PC-3 (cell line): ENCODE results near the gene STPG4. TPM values are rescaled to one million over a fixed set of nuclear protein-coding genes. Genes with fewer than 3 reads are reported as not detected.

Experiments
- ATAC-seq: fragments of 200-7000 bp; cut with Tn5 transposase; 2 replicates; pipeline ENCODE4 v1.9.1; 2020; ENCODE audit warnings: mild to moderate bottlenecking, moderate library complexity
- BruUV-seq: library from RNA; stranded (reverse); fragments of 400-500 nt; replicated peaks from 2 replicates; lab custom pipeline; 2021; lab: Mats Ljungman, UMichigan
- CTCF ChIA-PET: fragments of 300-600 bp; sonication (Branson Sonifier 250); formaldehyde crosslinking; loops from one replicate; lab custom pipeline; 2022; ENCODE audit warnings: antibody characterized with exemption; lab: Charles Lee
- POLR2A ChIA-PET: fragments of 300-600 bp; sonication (Branson Sonifier 250); formaldehyde crosslinking; loops from one replicate; lab custom pipeline; 2022; ENCODE audit warnings: antibody characterized with exemption; ENCODE audit not compliant: unreplicated experiment; lab: Charles Lee
- DNase-seq: peaks from one replicate; pipeline ENCODE4 v3.0.0-alpha.2; 2015
- H2AFZ ChIP-seq: fragments of 300-600 bp; sonication (generic); 2 replicates; pipeline ENCODE4 v1.6.0; 2016; ENCODE audit warnings: antibody characterized with exemption, low read length
- H3F3A ChIP-seq: fragments of 300-600 bp; sonication (generic); one replicate; pipeline ENCODE4 v1.6.0; 2017; ENCODE audit warnings: antibody characterized with exemption, low read length, control low read depth, mild to moderate bottlenecking; ENCODE audit not compliant: unreplicated experiment
- H3K27ac ChIP-seq: fragments of 300-600 bp; sonication (generic); 2 replicates; pipeline ENCODE4 v1.5.1; 2016; ENCODE audit warnings: mild to moderate bottlenecking, low read length
- H3K27me3 ChIP-seq: fragments of 300-600 bp; sonication (generic); 2 replicates; pipeline ENCODE4 v1.6.1; 2016; ENCODE audit warnings: low read length, mixed read lengths
- H3K36me3 ChIP-seq: fragments of 300-600 bp; sonication (generic); 2 replicates; pipeline ENCODE4 v1.6.1; 2016; ENCODE audit warnings: low read depth, mixed run types, low read length, mixed read lengths
- H3K4me1 ChIP-seq: fragments of 300-600 bp; sonication (generic); 2 replicates; pipeline ENCODE4 v1.5.1; 2016; ENCODE audit warnings: low read length; ENCODE audit not compliant: insufficient read depth
- H3K4me2 ChIP-seq: fragments of 300-600 bp; sonication (generic); 2 replicates; pipeline ENCODE4 v1.6.0; 2016; ENCODE audit warnings: low read length
- H3K4me3 ChIP-seq: fragments of 300-600 bp; sonication (generic); 2 replicates; pipeline ENCODE4 v1.5.1; 2016; ENCODE audit warnings: mild to moderate bottlenecking, low read length, mixed read lengths
- H3K79me2 ChIP-seq: fragments of 300-600 bp; sonication (generic); 2 replicates; pipeline ENCODE4 v1.6.1; 2017; ENCODE audit warnings: low read length, mixed read lengths
- H3K9ac ChIP-seq: fragments of 300-600 bp; sonication (generic); 2 replicates; pipeline ENCODE4 v1.6.0; 2016; ENCODE audit warnings: mild to moderate bottlenecking, low read length
- H3K9me2 ChIP-seq: fragments of 300-600 bp; sonication (generic); replicated peaks from 2 replicates; pipeline ENCODE4 v1.6.1; 2016; ENCODE audit warnings: mixed run types, low read length, mixed read lengths
- H3K9me3 ChIP-seq: fragments of 300-600 bp; sonication (generic); 2 replicates; pipeline ENCODE4 v1.6.1; 2016; ENCODE audit warnings: low read length, mixed read lengths
- H4K20me1 ChIP-seq: fragments of 300-600 bp; sonication (generic); 2 replicates; pipeline ENCODE4 v1.6.1; 2016; ENCODE audit warnings: low read length, mixed read lengths
- CTCF ChIP-seq: fragments of 300-600 bp; sonication (generic); conservative IDR thresholded peaks from 2 replicates; pipeline ENCODE4 v1.5.1; 2017; ENCODE audit warnings: antibody characterized with exemption, low read depth, mild to moderate bottlenecking, low read length
- EZH2 ChIP-seq: fragments of 300-600 bp; sonication (generic); IDR thresholded peaks from one replicate; pipeline ENCODE4 v1.6.1; 2017; ENCODE audit warnings: antibody characterized with exemption, mild to moderate bottlenecking, low read length; ENCODE audit not compliant: unreplicated experiment
- EZH2phosphoT487 ChIP-seq: fragments of 300-600 bp; sonication (generic); IDR thresholded peaks from 2 replicates; pipeline ENCODE4 v1.6.1; 2018; ENCODE audit warnings: mild to moderate bottlenecking, antibody characterized with exemption, low read length, borderline replicate concordance
- intact Hi-C: fragments of 100-400 bp; cut with micrococcal nuclease; formaldehyde crosslinking; loops from 2 replicates; pipeline ENCODE4 v1.9.0; 2023
- total RNA-seq: library from RNA; depleted of rRNA; stranded (reverse); fragments of >200 nt; gene quantifications from 2 replicates; pipeline ENCODE4 v1.2.3, GENCODE V29; 2014

Gene STPG4
- total RNA-seq, 1 experiment from 2014 or later: 2.4 TPM

- Histone ChIP-seq H3K9me3 (no peaks in the 10 kb centered on the region), H3K4me1 (no peaks in the 10 kb centered on the region), H3K4me3 (no peak overlapping the region), H3F3A (no peaks in the 10 kb centered on the region), H3K27me3 (no peaks in the 10 kb centered on the region), H3K36me3 (no peaks in the 10 kb centered on the region), H4K20me1 (no peaks in the 10 kb centered on the region), H3K9ac (no peak overlapping the region), H2AFZ (no peak overlapping the region), H3K9me2 (no peaks in the 10 kb centered on the region), H3K4me2 (no peak overlapping the region), H3K27ac (no peak overlapping the region), H3K79me2 (no peaks in the 10 kb centered on the region)
- ChIA-PET CTCF (no interaction called here), POLR2A (no interaction called here)
- no TSS peak for BruUV-seq
- TF ChIP-seq EZH2phosphoT487: no peak
- TF ChIP-seq EZH2: no peak
- no peak for TF ChIP-seq CTCF
- DNase-seq (no peak), ATAC-seq (no peak)
- intact Hi-C loops: no loop called here
Observed at GRCh38 chr2:47133046-47133445, 22.1 kb downstream of the STPG4 start.

- TF ChIP-seq EZH2: no peak
- TF ChIP-seq CTCF: no peak
- TF ChIP-seq EZH2phosphoT487: no peak
- no peaks in the 10 kb centered on the region for H3K79me2 ChIP-seq
- no peaks in the 10 kb centered on the region for H3K4me1 ChIP-seq
- no peaks in the 10 kb centered on the region for H3F3A ChIP-seq
- H3K27ac ChIP-seq: no peak overlapping the region
- H3K4me3 ChIP-seq: no peak overlapping the region
- H2AFZ ChIP-seq: no peak overlapping the region
- H3K36me3 ChIP-seq: no peaks in the 10 kb centered on the region
- no peak overlapping the region for H3K4me2 ChIP-seq
- no peaks in the 10 kb centered on the region for H3K9me3 ChIP-seq
- no TSS peak for BruUV-seq
- ChIA-PET POLR2A (interaction anchor here (0.6 kb wide), 1 partner anchor 66 kb away, joined by 4 read pairs; no protein-coding TSS in a partner anchor), CTCF (no interaction called here)
- DNase-seq (no peak), ATAC-seq (no peak)
- H3K9ac ChIP-seq: no peak overlapping the region
- intact Hi-C loops: loop anchor here (5.0 kb wide), 1 partner anchor 193 kb away; no protein-coding TSS in a partner anchor
- H3K27me3 ChIP-seq: no peaks in the 10 kb centered on the region
- H4K20me1 ChIP-seq: no peaks in the 10 kb centered on the region
- H3K9me2 ChIP-seq: no peaks in the 10 kb centered on the region
Observed at GRCh38 chr2:47129191-47129706, 25.9 kb downstream of the STPG4 start.

GRCh38 chr2:47128705-47129104, 26.4 kb downstream of the STPG4 start:
- no peak for ATAC-seq

More at GRCh38 chr2:47128705-47129104, 26.4 kb downstream of the STPG4 start:
- Histone ChIP-seq H3K79me2 (no peaks in the 10 kb centered on the region), H3K27me3 (no peaks in the 10 kb centered on the region), H3K9ac (no peak overlapping the region), H3K27ac (no peak overlapping the region), H3F3A (no peaks in the 10 kb centered on the region), H3K4me1 (no peaks in the 10 kb centered on the region), H3K9me2 (no peaks in the 10 kb centered on the region), H3K4me3 (no peak overlapping the region), H3K4me2 (no peak overlapping the region), H3K9me3 (no peaks in the 10 kb centered on the region), H2AFZ (no peak overlapping the region), H3K36me3 (no peaks in the 10 kb centered on the region), H4K20me1 (no peaks in the 10 kb centered on the region)
- ChIA-PET CTCF (no interaction called here), POLR2A (interaction anchor here (0.6 kb wide), 1 partner anchor 67 kb away, joined by 4 read pairs; no protein-coding TSS in a partner anchor)
- BruUV-seq: no TSS peak
- DNase-seq: no peak
- TF ChIP-seq CTCF (no peak), EZH2phosphoT487 (no peak), EZH2 (no peak)
- intact Hi-C loops: loop anchor here (5.0 kb wide), 1 partner anchor 194 kb away; no protein-coding TSS in a partner anchor
